Activated T-cell treated with anti-CD3 and anti-CD28 coated beads for 1 hour (primary cell): Measurements from ENCODE around the gene APOLD1.
"Not testable (repeated sequence)": the region's sequence is repeated elsewhere in the genome, so short reads cannot be mapped to it uniquely, and the experiment has no call there.

Source experiments
- DNase-seq: peaks from one replicate; pipeline ENCODE4 v3.0.0-alpha.2; 2020; ENCODE audit warnings: low read depth

Gene APOLD1

DNA sequence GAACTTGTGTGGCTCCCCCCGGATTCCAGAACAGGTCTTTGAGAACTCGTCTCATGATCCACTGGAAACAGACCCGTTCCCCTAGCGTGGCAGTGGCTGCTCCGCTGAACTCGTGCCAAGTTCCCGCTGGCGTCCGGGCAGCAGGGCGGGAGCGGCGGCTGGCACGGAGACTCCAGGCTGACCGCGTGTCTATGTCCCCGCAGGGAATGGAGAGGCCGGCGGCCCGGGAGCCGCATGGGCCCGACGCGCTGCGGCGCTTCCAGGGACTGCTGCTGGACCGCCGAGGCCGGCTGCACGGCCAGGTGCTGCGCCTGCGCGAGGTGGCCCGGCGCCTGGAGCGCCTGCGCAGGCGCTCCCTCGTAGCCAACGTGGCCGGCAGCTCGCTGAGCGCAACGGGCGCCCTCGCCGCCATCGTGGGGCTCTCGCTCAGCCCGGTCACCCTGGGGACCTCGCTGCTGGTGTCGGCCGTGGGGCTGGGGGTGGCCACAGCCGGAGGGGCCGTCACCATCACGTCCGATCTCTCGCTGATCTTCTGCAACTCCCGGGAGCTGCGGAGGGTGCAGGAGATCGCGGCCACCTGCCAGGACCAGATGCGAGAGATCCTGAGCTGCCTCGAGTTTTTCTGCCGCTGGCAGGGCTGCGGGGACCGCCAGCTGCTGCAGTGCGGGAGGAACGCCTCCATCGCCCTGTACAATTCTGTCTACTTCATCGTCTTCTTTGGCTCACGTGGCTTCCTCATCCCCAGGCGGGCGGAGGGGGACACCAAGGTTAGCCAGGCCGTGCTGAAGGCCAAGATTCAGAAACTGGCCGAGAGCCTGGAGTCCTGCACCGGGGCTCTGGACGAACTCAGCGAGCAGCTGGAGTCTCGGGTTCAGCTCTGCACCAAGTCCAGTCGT lies 1.5 kb downstream of the APOLD1 start:
- DNase-seq = peak; percentile 51

DNA sequence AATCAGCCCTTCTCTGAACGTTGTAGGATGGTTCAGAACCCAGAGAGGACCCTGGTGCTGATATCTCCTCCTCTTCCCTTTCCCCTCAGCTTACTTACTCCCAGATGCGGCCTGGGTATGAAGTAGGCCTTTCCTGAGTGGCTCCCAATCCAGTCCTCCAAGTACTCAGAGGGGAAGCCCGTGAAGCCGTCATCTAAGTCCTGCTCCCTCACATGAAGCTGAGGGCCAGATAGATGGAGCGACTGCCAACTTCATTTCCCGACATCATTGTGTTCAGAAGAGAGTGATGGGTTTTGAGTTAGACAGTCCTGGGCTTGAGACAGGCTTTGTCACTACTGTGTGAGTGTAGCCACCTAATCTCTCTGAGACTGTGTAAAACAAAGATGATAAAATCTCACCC lies 2.7 kb downstream of the APOLD1 start:
- DNase-seq = no peak

DNA sequence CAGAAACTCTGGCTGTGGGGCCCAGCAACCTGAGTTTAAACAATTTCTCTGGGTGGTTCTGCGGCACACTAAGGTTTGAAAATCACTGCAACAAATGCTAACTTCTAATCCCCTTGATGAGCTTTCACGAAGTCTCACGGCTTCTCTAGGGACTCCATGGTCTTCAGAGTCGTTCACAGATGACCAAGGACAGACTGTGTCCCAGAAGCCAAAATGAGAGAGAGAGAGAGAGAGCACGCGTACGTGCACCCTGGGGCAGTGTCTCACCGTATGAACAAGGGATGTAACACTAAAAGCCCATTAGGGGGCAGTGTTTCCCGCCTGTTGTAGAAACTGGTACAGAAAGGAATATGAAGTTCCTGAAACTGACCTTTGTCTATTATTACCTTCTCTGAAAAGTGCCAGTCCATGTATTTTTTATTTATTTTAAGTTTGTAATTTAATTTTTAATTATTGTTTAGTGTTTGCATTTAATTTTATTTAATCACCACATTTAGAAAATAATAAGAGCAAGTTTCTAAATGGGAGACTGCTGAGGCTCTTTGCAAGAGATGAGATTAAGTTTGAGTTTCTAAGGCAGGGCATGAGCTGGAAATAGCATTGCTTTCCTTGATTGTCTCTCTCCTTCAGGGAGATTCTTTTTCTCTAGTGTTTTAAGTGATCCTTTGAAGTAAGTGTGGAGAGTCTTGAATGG lies 3.4 kb downstream of the APOLD1 start:
- peak; percentile 49 for DNase-seq

DNA sequence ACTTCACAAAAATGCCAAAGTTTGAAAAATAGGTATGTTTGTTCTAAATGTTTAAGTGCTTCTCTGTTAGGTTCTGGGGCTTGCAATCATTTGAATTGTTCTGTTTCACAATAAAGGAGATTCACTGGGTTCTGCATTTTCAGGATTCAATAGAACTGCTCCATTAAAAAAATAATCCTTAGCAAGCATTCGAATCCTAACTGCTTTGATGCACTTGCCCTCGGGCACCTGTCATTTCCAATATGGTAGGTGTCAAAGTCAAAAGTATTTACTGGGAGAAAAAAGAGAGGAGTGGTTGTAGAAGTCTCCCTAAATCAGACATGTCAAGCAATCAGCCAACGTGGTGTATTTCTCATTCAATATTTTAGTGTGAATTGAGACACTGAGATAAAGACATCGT lies 5.5 kb downstream of the APOLD1 start:
- DNase-seq = no peak

DNA sequence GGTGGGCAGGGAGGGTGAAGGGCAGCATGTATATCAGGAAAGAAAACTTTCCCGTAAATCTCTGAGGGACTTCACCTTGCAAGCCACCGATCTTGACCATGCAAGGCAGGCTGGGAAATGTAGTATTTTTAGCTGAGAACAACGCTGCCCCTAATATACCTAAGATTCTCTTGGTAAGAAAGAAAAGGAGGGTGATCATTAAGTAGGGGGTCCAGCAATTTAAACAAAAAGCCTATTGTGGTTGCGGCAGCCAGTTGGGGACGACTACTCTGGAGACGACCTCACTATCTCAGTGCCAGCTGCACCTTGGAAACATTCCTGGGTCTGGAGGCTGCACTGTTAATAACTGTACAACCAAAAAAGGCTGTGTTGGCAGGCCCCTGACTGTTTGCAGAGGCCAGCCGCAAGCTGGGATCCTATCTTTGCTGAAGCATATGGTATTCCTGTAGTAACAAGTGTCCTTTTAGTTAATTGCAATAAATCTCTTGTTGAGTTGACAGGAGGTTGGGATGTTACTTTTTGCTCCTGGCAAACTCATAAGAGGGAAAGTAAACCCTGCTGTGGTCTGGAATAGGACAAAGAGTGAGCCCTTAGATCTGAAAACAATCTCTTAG lies 6.4 kb downstream of the APOLD1 start:
- DNase-seq = no peak

DNA sequence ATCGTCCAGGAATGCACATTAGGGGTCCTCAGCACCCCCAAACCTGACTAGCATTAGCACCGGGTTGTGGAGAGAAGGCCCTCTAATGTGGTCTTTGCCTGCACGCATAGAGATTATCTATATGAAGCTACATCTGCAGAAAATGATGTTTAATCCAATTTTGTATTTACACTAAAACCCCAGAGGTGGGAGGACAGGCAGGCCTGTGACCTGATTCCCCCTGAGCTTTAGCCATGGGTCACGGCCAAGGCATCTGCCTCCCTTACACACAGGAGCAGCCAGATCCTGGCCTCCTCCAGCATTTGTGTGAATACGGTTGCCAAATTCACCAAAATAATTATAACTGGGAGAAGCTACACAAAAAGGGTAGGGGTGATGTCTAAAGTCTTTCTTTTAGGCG lies 7.0 kb downstream of the APOLD1 start:
- DNase-seq = no peak

DNA sequence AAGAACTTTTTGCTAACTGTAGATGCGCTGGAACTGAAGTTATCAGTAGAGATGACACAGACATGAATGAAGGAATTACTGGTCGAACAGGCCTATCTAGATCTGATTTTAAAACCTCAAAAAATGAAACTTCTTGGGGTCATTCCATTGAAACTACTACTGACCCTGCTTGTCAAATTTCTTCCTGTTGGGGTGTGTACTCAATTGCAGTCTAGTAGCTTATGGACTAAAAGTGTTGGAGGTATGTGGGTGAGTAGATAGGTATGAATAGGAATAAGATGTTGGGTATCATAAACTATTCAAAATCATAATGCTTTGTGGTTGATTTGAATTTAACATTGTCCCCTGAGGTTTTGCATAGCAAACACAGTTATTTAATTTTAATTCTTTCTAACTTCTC lies 9.2 kb downstream of the APOLD1 start:
- no peak for DNase-seq

DNA sequence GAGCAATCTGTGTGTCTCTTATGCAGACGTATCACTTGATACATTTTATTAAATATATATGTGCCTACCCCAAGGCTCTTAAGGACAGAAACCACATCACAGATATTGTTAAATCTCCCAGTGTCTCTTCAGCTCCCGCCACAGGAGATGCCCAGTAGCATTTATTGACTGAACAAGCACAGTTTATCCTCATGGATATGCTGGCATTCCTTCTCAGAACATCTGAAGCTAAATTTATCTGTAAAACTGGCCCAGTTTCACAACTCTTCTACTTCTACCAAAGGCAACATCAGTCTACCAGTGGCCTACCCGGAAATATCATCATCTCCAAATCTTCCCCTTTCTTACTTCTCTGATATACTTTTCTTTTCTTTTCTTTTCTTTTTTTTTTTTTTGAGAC lies 10.7 kb downstream of the APOLD1 start:
- no peak for DNase-seq

DNA sequence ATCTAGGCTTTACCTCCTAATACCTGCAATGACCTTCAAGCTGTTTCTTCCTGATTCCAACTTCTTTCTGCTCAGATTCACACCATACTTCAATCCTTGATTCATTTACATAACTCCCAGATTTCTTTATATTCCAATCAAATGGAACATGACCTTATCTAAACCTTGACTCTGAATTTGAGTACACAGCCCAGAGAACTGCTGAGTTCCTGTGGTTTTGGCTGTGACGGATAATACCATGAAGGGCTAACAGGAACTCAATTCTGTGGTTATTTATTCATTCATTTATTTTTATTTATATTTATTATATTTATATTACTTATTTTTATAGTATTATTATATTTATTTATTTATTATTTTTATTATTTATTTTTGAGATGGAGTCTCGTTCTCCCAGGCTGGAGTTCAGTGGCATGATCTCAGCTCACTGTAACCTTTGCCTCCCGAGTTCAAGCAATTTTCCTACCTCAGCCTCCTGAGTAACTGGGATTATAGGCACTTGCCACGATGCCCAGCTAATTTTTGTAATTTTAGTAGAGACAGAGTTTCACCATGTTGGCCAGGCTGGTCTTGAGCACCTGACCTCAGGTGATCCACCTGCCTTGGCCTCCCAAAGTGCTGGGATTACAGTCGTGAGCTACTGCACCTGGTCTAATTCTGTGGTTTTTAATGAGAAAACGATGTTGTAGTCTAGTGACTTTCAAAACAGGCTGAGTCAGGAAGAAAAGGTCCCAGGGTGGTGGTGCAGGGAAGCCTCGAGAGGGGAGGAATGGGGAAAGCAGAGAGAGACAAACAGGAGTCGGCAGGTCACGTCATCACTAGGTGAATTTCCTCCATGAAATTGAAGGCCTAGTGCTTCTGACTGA lies 11.7 kb downstream of the APOLD1 start:
- DNase-seq = no peak

DNA sequence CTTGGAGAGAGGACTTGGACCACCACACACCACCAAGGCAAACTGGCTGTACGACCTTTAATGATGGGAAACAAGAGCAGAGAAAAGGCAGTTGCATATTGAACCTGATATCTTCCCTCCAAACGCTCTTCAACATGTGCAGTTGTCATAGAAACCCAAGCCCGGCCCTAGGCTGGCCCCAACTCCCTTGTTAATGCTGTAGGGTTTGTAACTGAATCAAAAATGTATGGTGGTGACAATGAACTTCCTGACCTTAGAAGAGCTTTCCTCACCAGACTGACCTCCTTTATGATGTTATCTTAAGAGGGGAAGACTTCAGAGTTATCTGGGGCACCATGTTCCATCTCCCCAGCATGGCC lies 12.3 kb downstream of the APOLD1 start:
- DNase-seq = no peak

DNA sequence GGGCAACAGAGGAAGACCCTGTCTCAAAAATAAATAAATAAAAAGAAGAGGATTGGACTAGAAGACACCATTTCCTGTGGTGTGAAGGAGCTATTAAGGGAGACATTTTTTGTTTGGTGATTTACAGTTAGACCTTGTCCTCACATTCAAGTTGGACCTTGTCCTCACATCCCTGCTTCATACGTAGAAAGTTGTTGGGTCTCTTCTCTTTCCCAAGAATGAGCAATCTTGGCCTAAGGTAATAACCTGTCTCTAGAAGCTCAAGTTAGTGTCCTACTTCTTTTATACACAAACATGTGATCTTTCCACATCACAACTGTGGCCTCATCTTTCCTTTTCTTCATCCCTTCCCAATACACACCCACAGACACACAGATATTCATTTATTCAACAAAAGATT lies 13.0 kb downstream of the APOLD1 start:
- no peak for DNase-seq

DNA sequence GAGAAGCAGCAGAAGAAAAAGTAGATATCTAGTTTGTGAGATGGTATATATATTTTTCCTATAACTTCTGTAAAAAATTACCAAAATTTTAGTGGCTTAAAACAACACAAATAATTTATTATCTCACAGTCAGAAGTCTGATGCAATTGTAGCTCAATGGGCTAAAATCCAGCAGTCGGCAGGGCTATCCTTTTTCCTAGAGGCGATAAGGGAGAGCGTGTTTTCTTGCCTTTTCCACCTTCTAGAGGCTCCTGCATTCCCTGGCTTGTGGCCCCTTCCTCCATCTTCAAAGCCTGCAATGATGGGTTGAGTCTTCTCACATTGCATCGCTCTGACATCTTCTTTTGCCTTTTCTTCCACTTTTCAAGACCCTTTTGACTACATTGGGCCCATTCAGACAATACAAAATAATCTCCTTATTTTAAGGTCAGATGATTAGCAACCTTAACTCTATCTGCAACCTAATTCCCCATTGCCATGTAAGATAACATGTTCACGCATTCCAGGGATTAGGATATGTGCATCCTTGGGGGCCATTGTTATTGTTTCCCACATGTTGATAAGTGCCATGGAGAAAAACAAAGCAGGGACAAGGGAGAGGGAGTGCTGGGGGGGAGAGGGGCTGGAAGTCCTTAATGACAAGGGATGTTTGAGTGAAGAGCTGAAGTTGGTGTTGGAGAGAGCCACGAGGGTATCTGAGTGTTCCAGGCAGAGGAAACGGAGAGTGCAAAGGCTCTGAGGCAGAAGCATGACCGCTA lies 13.9 kb downstream of the APOLD1 start:
- DNase-seq = no peak

DNA sequence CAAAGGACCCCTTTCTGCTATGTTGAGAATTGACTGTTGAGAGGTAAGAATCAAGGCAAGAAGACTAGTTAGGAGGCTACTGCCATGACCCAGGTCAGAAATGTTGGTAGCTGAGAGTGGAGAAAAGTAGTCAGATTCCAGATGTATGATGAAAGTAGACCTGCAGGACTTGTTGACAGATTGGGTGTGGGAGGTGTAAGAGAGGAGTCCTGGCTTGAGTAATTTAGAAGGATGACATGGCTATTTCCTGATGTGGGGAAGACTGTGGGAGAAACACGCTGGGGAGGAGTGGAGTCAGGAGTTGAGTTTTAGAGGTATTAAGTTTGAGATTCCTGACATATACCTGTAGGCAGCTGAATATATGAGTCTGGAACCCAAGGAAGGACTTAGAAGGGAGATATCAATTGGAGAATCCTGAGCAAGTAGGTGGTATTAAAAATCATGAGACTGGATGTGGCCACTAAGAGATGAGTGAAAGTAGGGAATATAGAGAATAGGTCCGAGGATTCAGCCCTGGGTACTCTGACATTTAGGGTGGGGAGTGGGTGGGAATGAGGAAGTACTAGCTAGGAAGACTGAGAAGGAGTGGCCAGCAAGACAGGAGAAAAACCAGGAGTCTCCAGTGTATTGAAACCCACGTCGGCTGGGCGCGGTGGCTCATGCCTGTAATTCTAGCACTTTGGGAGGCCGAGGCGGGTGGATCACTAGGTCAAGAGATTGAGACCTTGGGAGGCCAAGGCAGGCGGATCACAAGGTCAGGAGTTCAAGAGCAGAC lies 15.1 kb downstream of the APOLD1 start:
- DNase-seq = no peak

DNA sequence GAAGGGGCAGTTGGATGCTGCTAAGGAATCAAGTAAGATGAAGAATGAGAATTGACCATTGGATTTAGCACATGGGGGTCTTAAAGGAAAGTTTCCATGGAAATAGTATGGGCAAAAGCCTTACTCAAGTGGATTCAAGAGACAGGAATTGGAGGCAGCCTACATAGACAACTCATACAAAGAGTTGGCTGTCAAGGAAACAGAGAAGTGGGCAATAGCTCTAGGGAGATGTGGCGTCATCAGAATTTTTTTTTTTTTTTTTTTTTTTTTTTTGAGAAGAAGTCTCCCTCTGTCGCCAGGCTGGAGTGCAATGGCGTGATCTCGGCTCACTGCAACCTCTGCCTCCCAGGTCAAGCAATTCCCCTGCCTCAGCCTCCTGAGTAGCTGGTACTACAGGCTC lies 16.2 kb downstream of the APOLD1 start:
- not testable (repeated sequence) for DNase-seq

DNA sequence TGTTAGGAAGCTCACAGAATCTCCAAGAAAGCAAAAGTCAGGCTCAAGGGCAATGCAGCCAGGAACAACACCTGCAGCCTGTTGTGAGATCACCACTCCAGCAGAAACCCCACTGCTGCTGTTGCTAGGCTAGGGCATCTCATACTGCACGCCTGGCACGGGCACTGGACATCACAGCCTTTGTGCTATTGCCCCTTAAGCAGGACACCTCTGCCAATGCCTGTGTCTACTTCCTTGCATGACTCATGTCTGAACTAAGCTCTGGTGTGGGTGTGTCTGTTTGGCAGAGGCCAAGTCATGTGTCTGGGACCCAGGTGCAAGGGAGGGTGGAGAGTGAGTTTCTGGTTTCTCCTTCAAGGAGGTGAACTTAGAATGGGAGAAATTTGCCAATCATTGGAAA lies 17.7 kb downstream of the APOLD1 start:
- DNase-seq = peak; percentile 28

DNA sequence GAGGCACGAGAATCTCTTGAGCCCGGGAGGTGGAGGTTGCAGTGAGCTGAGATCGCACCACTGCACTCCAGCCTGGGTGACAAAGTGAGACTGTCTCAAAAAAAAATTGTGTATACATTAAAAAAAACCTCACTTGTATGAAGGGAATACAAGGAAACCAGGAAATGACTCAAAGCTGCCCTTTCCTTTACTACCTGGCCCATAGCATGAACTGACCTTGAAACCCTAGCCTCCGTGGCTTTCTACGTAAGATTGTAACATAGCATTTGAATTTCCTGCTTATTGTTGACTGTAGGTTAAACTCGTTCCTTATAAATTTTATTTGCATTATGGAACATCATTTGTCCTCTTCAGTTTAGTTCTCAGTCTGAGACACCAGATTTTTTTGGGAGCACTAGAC lies 18.6 kb downstream of the APOLD1 start:
- no peak for DNase-seq

DNA sequence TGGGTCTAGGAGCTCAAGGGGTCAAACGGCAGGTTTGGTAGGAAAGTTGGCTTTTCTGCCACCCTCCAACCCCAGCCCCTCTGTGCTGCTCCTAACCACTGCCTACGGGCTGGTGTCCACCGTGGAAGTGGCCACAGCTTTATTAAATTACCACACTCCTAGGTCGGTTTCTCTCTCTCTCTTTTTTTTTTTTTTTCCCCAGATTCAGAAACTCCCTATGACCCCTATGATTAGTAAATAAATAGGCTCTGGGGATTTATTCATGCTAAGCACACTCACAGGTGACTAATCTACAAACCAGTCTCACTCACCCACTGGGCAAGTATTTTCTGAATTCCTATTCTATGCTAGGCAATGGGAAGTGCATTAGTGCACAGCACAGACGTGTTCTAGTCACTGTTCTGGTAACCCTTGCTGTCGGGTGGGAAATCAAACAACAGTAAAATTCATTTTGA lies 19.0 kb downstream of the APOLD1 start:
- DNase-seq = no peak

DNA sequence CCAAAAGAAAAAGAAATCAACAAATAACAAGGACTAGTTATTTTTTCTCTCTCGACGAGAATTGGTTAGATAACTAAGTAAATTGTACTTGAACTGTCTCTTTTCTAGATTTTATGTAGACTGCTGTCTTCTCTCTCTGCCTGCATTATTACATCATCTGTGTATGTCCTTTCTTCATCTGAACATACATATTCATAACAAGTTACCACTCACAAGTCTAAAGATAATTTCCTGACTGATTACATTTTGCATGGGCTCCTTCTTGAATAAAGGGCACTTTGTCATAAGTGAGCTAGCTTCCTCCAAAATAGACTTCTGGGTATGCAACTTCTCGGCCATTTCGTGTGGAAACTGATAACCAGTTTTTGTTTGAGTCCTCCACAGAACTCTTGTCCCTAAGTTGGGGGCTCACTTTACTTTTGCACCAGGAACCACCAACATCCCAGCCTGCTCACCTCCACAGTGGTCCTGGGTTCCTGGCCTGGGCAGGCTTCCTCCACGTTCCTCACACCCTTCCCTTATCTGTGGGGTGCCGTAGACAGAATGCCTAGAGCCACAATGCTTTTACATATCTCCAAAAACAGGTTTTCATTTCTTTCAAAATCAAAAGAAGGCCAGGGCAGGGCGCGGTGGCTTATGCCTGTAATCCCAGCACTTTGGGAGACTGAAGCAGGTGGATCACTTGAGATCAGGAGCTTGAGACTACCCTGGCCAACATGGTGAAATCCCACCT lies 21.5 kb downstream of the APOLD1 start:
- no peak for DNase-seq

DNA sequence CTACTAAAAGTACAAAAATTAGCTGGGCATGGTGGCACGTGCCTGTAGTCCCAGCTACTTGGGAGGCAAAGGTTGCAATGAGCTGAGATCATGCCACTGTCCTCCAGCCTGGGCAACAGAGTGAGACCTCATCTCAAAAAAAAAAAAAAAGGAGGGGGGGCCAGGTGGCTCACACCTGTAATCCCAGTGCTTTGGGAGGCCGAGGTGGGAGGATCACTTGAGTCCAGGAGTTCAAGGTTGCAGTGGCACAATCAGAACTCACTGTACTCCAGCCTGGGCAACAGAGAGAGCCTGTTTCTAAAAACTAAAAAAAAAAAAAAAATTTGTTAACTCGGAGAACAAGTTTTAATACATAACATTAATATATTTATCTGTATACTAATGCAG lies 22.1 kb downstream of the APOLD1 start:
- not testable (repeated sequence) for DNase-seq
